HG03103 (cell line): Measurements from ENCODE around the gene C2CD4B.

ENCODE experiments used
- ATAC-seq: cut with Tn5 transposase; IDR thresholded peaks from one replicate; pipeline ENCODE4 v1.9.1; 2021; ENCODE audit warnings: low read depth; ENCODE audit not compliant: unreplicated experiment

The C2CD4B gene

DNA sequence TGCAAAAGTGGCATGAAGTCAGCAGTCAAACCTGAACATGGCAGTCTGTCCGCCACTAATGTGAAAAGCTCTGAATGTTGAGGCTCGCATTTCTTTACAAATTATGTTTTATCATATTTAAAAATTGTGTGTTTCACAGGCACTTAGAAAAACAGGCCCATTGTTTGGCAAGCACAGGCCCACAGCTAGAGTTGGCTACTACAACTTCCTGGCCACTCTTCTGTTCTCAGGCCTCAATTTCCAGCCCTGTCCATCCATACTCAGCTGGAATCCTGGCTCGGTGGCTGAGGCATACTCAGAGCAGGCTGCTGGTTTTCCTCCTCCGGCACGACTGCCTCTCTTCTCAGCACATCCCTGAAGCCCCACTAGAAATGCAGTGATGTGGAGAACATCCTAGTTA lies 44.3 kb downstream of the C2CD4B start:
- ATAC-seq: no peak

DNA sequence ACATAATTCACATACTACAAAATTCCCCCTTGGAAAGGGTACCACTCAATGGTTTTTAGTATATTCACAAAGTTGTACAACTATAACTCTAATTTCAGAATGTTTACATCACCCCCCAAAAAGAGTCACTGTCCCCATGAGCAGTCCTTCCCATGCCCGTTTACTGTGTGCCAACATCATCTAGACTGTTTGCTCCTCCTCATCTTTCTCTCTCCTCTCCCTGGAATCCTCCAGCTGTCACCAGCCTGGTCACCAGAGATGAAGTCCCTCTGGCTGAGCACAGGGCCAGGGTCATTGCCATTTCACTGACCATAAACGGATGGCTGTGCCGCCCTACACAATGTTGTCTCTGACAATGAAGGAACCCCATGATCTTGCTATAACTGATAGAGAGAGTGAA lies 45.2 kb downstream of the C2CD4B start:
- no peak for ATAC-seq

DNA sequence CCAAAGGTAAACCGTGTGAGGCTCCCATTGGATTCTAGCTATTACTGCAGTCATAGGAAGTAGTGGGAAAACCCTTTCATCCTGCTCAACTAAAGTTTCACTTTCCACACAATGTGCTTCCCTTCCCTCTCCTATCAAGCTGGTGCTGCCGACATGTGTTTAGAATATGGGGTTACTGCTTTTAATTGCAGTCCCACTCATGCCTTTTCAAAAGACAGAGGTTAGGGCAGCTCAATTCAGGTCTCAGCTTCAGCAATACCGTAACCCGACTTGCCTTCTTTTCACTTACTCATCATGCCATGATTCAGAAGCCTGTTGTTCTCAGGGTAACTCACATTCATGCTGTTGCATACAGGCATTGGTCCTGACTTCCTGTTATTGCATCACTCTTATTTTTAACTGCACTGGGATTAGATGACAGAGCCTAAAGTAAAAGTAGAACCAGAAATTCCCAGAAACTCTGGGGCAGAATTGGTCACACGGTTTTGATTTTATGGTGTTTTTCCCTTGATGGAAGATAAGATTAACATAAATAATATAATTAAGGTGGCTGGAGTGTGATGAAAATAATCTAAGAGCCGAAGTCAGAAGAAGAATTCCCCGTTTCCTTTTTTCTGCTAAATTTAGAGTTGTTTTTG lies 45.7 kb downstream of the C2CD4B start:
- ATAC-seq: no peak

DNA sequence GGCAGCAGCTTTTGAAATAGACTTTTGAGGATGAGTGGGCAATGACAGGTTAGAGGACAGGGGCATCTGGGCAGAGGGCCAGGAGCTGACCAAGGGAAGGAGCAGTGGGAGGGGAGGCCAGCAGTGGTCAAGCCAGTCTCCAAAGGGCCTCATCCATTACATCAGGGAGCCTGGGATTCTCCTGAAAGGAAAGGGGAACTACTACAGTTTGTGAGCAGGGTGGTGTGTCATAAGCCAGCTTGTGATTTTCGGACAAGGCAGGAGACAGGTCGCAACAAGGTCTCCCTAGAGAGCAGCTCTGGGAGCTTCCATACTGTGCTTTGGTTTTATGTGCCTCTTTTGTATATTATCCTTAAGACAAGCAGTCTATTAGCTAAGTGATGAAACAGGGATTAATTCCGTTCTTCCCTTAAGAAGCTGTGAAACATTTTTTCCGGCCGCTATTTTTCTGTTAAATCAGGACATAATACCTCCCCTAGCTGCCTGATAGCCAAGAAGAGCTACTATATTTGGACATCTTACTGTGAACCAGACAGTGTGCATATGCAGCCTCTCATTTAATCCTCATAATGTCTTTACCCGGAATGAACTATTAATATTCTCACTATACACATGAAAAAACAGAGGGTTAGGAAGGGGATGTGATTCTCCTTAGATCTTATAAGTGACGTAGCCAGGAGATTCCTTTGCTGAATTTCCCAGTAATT lies 46.4 kb downstream of the C2CD4B start:
- no peak for ATAC-seq

DNA sequence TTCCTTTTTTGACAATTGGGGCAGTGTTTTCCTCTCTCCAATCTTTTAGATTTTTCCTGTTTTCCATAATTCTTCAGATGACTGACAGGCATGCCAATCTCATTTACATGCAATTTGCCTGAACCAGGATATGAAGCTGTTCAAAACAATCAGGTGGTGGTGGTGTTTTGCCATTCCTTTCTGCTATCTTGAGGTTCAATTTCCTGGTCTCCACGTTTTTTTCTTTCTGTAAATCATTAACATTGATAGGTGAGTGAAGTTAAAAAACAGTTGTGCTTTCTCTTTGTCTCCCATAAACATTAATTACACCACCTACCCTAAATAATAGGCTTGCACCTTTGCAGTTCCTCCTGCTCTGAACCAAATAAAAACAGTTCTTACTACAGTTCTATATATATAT lies 49.2 kb downstream of the C2CD4B start:
- no peak for ATAC-seq
